WTC11 (cell line): ENCODE data around the gene ZNF688. TPM values are rescaled to one million over a fixed set of nuclear protein-coding genes. Genes with fewer than 3 reads are reported as not detected.

ENCODE experiments used
- ATAC-seq: fragments of 200-7000 bp; cut with Tn5 transposase; 2 replicates; pipeline ENCODE4 v1.10.0; 2021; ENCODE audit warnings: mild to moderate bottlenecking, moderate library complexity
- CTCF ChIA-PET: fragments of 300-600 bp; sonication (Branson Sonifier 250); formaldehyde crosslinking; loops from one replicate; lab custom pipeline; 2021; ENCODE audit warnings: antibody characterized with exemption; lab: Charles Lee
- POLR2A ChIA-PET: fragments of 350-600 bp; sonication (Branson Sonifier 250); formaldehyde crosslinking; loops from one replicate; lab custom pipeline; 2021; ENCODE audit warnings: antibody characterized with exemption; lab: Charles Lee
- DNase-seq: peaks from one replicate; pipeline ENCODE4 v3.0.0; 2021; ENCODE audit warnings: low spot score
- H3K27ac Mint-ChIP-seq: 2 replicates; pipeline ENCODE4 v1.8.0; 2021; ENCODE audit warnings: mixed read lengths
- H3K27me3 Mint-ChIP-seq: 2 replicates; pipeline ENCODE4 v1.8.0; 2021; ENCODE audit warnings: low read depth, mild to moderate bottlenecking, moderate library complexity, mixed read lengths
- H3K36me3 Mint-ChIP-seq: 2 replicates; pipeline ENCODE4 v1.8.0; 2021; ENCODE audit warnings: mixed read lengths
- H3K4me1 Mint-ChIP-seq: 2 replicates; pipeline ENCODE4 v1.8.0; 2022; ENCODE audit warnings: mixed read lengths
- H3K4me3 Mint-ChIP-seq: 2 replicates; pipeline ENCODE4 v1.8.0; 2021; ENCODE audit warnings: mild to moderate bottlenecking, moderate library complexity, mixed read lengths
- H3K9me3 Mint-ChIP-seq: 2 replicates; pipeline ENCODE4 v1.8.0; 2021; ENCODE audit warnings: mixed read lengths
- CREB1 ChIP-seq: sonication (generic); formaldehyde crosslinking; IDR thresholded peaks from 2 replicates; pipeline ENCODE4 v1.8.0; 2023; ENCODE audit warnings: mild to moderate bottlenecking, missing genetic modification reagents
- FOXP1 ChIP-seq: sonication (generic); formaldehyde crosslinking; IDR thresholded peaks from 2 replicates; pipeline ENCODE4 v1.8.0; 2022; ENCODE audit warnings: missing genetic modification reagents, mild to moderate bottlenecking, moderate library complexity, borderline replicate concordance
- GTF2I ChIP-seq: fragments of 250-450 bp; sonication (Bioruptor Pico); conservative IDR thresholded peaks from 2 replicates; pipeline ENCODE4 v1.4.0; 2021; ENCODE audit warnings: mild to moderate bottlenecking
- JAZF1 ChIP-seq: fragments of 250-450 bp; sonication (Bioruptor Pico); IDR thresholded peaks from 2 replicates; pipeline ENCODE4 v1.9.0; 2021; ENCODE audit warnings: moderate library complexity, mild to moderate bottlenecking, inconsistent platforms
- MXD4 ChIP-seq: fragments of 250-450 bp; sonication (Bioruptor Pico); IDR thresholded peaks from 2 replicates; pipeline ENCODE4 v1.8.0; 2021; ENCODE audit warnings: mild to moderate bottlenecking, moderate library complexity, borderline replicate concordance
- ZNF138 ChIP-seq: sonication (generic); formaldehyde crosslinking; conservative IDR thresholded peaks from 2 replicates; pipeline ENCODE4 v1.8.1; 2022; ENCODE audit warnings: mild to moderate bottlenecking, moderate library complexity, missing genetic modification reagents
- ZNF416 ChIP-seq: fragments of 250-450 bp; sonication (Bioruptor Pico); IDR thresholded peaks from 2 replicates; pipeline ENCODE4 v1.9.0; 2021; ENCODE audit warnings: mild to moderate bottlenecking, inconsistent platforms
- total RNA-seq: library from RNA; stranded (reverse); gene quantifications from 3 replicates; pipeline ENCODE4 v1.2.3, GENCODE V29; 2021
- TF ChIP-seq, protein P1 (sequence below): sonication (generic); formaldehyde crosslinking; IDR thresholded peaks from 2 replicates; pipeline ENCODE4 v1.8.1; 2023; ENCODE audit warnings: mild to moderate bottlenecking, missing genetic modification reagents
- TF ChIP-seq, protein P2 (sequence below): sonication (generic); formaldehyde crosslinking; IDR thresholded peaks from 2 replicates; pipeline ENCODE4 v1.8.0; 2022; ENCODE audit warnings: mild to moderate bottlenecking, missing genetic modification reagents
- TF ChIP-seq, protein P3 (sequence below): fragments of 250-450 bp; sonication (Bioruptor Pico); IDR thresholded peaks from 2 replicates; pipeline ENCODE4 v1.9.0; 2021; ENCODE audit warnings: mild to moderate bottlenecking, borderline replicate concordance
- TF ChIP-seq, protein P4 (sequence below): sonication (generic); formaldehyde crosslinking; conservative IDR thresholded peaks from 2 replicates; pipeline ENCODE4 v1.8.1; 2022; ENCODE audit warnings: mild to moderate bottlenecking, missing genetic modification reagents
- TF ChIP-seq, protein P5 (sequence below): fragments of 250-450 bp; sonication (Bioruptor Pico); IDR thresholded peaks from 2 replicates; pipeline ENCODE4 v1.9.0; 2021; ENCODE audit warnings: moderate library complexity, mild to moderate bottlenecking, inconsistent platforms, borderline replicate concordance
- TF ChIP-seq, protein P6 (sequence below): fragments of 200-600 bp; IDR thresholded peaks from 2 replicates; pipeline ENCODE4 v1.8.0; 2022; ENCODE audit warnings: antibody characterized with exemption
- TF ChIP-seq, protein P7 (sequence below): sonication (generic); formaldehyde crosslinking; IDR thresholded peaks from 2 replicates; pipeline ENCODE4 v1.8.1; 2022; ENCODE audit warnings: low read depth, missing genetic modification reagents, borderline replicate concordance

Gene ZNF688
- total RNA-seq, 1 experiment from 2014 or later = 4.2 TPM

DNA sequence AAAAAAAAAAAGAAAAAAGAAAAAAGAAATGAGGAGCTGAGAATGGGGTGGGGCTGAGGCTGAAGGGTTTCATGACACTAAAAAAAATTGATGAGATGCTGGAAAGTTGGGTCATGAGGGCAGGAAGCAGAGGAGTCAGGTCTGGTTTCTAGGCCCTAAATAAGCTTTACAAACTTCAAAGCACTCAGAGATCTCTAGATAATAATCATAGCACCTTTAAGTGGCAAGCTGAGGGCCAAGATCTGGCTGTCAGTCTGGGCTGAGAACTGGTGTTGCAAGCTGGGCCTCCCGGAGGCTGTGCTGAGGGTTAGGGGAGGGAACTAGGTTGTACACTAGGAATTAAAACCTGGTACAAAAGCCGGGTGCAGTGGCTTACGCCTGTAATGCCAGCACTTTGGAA, 19.7 kb downstream of the ZNF688 start:
- H3K4me3 Mint-ChIP-seq = no peak overlapping the region
- ChIA-PET POLR2A (interaction anchor here (0.6 kb wide), 1 partner anchor 1287 kb away, joined by 3 read pairs; no protein-coding TSS in a partner anchor), CTCF (interaction anchor here (0.6 to 2.3 kb wide), 2 partner anchors 16 to 441 kb away, joined by 4 to 14 read pairs; partner anchors contain the start of gene ZNF747)
- no peak for ATAC-seq
- H3K27ac Mint-ChIP-seq = no peak overlapping the region
- no peaks in the 10 kb centered on the region for H3K27me3 Mint-ChIP-seq
- no peak for DNase-seq
- H3K9me3 Mint-ChIP-seq = no peaks in the 10 kb centered on the region; the same call in 1 of the 2 replicates
- peaks cover 27% of the 10 kb centered on the region for H3K4me1 Mint-ChIP-seq
- peaks cover 23% of the 10 kb centered on the region for H3K36me3 Mint-ChIP-seq
- TF ChIP-seq MXD4 (CRISPR knock-in tag) = no peak
- TF ChIP-seq, protein P1, sequence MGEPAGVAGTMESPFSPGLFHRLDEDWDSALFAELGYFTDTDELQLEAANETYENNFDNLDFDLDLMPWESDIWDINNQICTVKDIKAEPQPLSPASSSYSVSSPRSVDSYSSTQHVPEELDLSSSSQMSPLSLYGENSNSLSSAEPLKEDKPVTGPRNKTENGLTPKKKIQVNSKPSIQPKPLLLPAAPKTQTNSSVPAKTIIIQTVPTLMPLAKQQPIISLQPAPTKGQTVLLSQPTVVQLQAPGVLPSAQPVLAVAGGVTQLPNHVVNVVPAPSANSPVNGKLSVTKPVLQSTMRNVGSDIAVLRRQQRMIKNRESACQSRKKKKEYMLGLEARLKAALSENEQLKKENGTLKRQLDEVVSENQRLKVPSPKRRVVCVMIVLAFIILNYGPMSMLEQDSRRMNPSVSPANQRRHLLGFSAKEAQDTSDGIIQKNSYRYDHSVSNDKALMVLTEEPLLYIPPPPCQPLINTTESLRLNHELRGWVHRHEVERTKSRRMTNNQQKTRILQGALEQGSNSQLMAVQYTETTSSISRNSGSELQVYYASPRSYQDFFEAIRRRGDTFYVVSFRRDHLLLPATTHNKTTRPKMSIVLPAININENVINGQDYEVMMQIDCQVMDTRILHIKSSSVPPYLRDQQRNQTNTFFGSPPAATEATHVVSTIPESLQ (CRISPR knock-in tag) = no peak
- TF ChIP-seq CREB1 = no peak
- TF ChIP-seq, protein P2, sequence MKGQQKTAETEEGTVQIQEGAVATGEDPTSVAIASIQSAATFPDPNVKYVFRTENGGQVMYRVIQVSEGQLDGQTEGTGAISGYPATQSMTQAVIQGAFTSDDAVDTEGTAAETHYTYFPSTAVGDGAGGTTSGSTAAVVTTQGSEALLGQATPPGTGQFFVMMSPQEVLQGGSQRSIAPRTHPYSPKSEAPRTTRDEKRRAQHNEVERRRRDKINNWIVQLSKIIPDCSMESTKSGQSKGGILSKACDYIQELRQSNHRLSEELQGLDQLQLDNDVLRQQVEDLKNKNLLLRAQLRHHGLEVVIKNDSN = no peak
- no peak for TF ChIP-seq ZNF416 (CRISPR knock-in tag)
- TF ChIP-seq ZNF138 = no peak
- TF ChIP-seq, protein P3, sequence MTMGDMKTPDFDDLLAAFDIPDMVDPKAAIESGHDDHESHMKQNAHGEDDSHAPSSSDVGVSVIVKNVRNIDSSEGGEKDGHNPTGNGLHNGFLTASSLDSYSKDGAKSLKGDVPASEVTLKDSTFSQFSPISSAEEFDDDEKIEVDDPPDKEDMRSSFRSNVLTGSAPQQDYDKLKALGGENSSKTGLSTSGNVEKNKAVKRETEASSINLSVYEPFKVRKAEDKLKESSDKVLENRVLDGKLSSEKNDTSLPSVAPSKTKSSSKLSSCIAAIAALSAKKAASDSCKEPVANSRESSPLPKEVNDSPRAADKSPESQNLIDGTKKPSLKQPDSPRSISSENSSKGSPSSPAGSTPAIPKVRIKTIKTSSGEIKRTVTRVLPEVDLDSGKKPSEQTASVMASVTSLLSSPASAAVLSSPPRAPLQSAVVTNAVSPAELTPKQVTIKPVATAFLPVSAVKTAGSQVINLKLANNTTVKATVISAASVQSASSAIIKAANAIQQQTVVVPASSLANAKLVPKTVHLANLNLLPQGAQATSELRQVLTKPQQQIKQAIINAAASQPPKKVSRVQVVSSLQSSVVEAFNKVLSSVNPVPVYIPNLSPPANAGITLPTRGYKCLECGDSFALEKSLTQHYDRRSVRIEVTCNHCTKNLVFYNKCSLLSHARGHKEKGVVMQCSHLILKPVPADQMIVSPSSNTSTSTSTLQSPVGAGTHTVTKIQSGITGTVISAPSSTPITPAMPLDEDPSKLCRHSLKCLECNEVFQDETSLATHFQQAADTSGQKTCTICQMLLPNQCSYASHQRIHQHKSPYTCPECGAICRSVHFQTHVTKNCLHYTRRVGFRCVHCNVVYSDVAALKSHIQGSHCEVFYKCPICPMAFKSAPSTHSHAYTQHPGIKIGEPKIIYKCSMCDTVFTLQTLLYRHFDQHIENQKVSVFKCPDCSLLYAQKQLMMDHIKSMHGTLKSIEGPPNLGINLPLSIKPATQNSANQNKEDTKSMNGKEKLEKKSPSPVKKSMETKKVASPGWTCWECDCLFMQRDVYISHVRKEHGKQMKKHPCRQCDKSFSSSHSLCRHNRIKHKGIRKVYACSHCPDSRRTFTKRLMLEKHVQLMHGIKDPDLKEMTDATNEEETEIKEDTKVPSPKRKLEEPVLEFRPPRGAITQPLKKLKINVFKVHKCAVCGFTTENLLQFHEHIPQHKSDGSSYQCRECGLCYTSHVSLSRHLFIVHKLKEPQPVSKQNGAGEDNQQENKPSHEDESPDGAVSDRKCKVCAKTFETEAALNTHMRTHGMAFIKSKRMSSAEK = no peak
- no peak for TF ChIP-seq JAZF1 (CRISPR knock-in tag)
- TF ChIP-seq FOXP1 (CRISPR knock-in tag) = no peak

DNA sequence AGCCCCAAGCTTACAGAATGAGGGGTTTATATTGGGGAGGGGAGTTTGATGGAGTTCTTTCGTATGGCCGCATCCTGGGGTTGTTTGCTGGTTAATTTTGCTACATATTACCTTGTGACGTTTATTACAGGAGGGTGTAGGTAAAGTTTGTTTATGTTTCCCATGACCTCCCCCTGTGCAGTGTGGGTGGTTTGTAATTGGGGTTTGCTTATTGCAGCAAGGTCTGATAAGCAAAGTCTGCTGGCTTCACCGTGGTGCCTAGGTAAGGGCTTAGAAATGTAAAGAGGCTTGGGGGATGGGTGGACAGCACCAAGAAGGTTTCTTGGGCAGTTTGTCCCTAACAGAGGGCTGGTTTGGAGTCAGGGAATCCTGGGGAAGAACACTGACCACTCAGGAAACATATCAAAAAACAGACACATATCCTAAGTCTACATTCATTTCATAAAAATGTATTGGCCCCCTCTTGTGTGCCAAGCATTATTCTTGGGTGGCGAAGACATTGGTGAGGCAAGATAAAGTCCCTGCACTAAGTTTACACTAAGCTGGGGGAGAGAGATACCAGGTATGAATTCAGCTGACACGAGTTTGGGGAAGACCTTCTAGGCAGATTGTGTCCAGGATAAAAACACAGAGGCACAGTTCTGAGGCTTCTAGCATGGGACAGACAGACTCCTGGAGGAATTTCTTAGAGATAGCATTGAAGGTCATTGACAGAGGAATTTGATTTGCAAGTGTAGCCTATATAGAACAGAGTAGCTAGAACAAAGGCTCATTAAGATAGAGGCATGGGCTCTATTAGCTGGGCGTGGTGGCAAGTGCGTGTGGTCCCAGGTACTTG, 22.9 kb downstream of the ZNF688 start:
- ATAC-seq (no peak), DNase-seq (no peak)
- H3K27ac Mint-ChIP-seq = no peak overlapping the region; the same call in 1 of the 2 replicates
- H3K4me3 Mint-ChIP-seq = no peak overlapping the region; the same call in 1 of the 2 replicates
- ChIA-PET CTCF (interaction anchor here (1.4 kb wide), 1 partner anchor 13 kb away, joined by 5 read pairs; no protein-coding TSS in a partner anchor), POLR2A (no interaction called here)
- peaks cover 11% of the 10 kb centered on the region for H3K36me3 Mint-ChIP-seq
- no peaks in the 10 kb centered on the region; the same call in 1 of the 2 replicates for H3K9me3 Mint-ChIP-seq
- no peaks in the 10 kb centered on the region for H3K27me3 Mint-ChIP-seq
- H3K4me1 Mint-ChIP-seq = peaks cover 20% of the 10 kb centered on the region
- TF ChIP-seq, protein P4, sequence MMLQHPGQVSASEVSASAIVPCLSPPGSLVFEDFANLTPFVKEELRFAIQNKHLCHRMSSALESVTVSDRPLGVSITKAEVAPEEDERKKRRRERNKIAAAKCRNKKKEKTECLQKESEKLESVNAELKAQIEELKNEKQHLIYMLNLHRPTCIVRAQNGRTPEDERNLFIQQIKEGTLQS = no peak
- TF ChIP-seq, protein P5, sequence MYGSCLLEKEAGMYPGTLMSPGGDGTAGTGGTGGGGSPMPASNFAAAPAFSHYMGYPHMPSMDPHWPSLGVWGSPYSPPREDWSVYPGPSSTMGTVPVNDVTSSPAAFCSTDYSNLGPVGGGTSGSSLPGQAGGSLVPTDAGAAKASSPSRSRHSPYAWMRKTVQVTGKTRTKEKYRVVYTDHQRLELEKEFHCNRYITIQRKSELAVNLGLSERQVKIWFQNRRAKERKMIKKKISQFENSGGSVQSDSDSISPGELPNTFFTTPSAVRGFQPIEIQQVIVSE = no peak
- TF ChIP-seq GTF2I = no peak
- TF ChIP-seq, protein P6, sequence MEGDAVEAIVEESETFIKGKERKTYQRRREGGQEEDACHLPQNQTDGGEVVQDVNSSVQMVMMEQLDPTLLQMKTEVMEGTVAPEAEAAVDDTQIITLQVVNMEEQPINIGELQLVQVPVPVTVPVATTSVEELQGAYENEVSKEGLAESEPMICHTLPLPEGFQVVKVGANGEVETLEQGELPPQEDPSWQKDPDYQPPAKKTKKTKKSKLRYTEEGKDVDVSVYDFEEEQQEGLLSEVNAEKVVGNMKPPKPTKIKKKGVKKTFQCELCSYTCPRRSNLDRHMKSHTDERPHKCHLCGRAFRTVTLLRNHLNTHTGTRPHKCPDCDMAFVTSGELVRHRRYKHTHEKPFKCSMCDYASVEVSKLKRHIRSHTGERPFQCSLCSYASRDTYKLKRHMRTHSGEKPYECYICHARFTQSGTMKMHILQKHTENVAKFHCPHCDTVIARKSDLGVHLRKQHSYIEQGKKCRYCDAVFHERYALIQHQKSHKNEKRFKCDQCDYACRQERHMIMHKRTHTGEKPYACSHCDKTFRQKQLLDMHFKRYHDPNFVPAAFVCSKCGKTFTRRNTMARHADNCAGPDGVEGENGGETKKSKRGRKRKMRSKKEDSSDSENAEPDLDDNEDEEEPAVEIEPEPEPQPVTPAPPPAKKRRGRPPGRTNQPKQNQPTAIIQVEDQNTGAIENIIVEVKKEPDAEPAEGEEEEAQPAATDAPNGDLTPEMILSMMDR = no peak
- TF ChIP-seq, protein P7, sequence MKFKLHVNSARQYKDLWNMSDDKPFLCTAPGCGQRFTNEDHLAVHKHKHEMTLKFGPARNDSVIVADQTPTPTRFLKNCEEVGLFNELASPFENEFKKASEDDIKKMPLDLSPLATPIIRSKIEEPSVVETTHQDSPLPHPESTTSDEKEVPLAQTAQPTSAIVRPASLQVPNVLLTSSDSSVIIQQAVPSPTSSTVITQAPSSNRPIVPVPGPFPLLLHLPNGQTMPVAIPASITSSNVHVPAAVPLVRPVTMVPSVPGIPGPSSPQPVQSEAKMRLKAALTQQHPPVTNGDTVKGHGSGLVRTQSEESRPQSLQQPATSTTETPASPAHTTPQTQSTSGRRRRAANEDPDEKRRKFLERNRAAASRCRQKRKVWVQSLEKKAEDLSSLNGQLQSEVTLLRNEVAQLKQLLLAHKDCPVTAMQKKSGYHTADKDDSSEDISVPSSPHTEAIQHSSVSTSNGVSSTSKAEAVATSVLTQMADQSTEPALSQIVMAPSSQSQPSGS (CRISPR knock-in tag) = no peak
- TF ChIP-seq, protein P3 = no peak
